DOHH2 (cell line): ENCODE measurements around the gene QRFP.

ENCODE experiments used
- H3F3A ChIP-seq: fragments of 200-600 bp; sonication (generic), shearing (Covaris generic); 2 replicates; pipeline ENCODE4 v1.6.0; 2016; ENCODE audit warnings: antibody characterized with exemption, mild to moderate bottlenecking; ENCODE audit not compliant: control insufficient read depth, insufficient read depth
- H3K27ac ChIP-seq: fragments of 200-600 bp; sonication (generic); 2 replicates; pipeline ENCODE4 v1.5.1; 2014; ENCODE audit warnings: low read depth, mild to moderate bottlenecking, low read length, moderate library complexity
- H3K27me3 ChIP-seq: fragments of 200-600 bp; sonication (generic); 2 replicates; pipeline ENCODE4 v1.6.1; 2014; ENCODE audit warnings: mild to moderate bottlenecking, low read length, mixed read lengths; ENCODE audit not compliant: control insufficient read depth
- H3K36me3 ChIP-seq: fragments of 200-600 bp; sonication (generic); 2 replicates; pipeline ENCODE4 v1.6.1; 2014; ENCODE audit warnings: mild to moderate bottlenecking, low read length, moderate library complexity, mixed read lengths; ENCODE audit not compliant: control insufficient read depth
- H3K4me1 ChIP-seq: fragments of 200-600 bp; sonication (generic); 2 replicates; pipeline ENCODE4 v1.6.1; 2014; ENCODE audit warnings: mild to moderate bottlenecking, low read length, mixed read lengths; ENCODE audit not compliant: control insufficient read depth
- H3K4me2 ChIP-seq: fragments of 200-600 bp; sonication (generic); 2 replicates; pipeline ENCODE4 v1.6.0; 2014; ENCODE audit warnings: mild to moderate bottlenecking, low read length, moderate library complexity
- H3K4me3 ChIP-seq: fragments of 200-600 bp; sonication (generic); 2 replicates; pipeline ENCODE4 v1.5.1; 2014; ENCODE audit warnings: mild to moderate bottlenecking, low read length, mixed read lengths
- H3K79me2 ChIP-seq: fragments of 200-600 bp; sonication (generic); 2 replicates; pipeline ENCODE4 v1.6.1; 2014; ENCODE audit warnings: mild to moderate bottlenecking, low read length, mixed read lengths; ENCODE audit not compliant: control insufficient read depth
- H3K9me2 ChIP-seq: fragments of 200-600 bp; sonication (generic); replicated peaks from 2 replicates; pipeline ENCODE4 v1.6.1; 2014; ENCODE audit warnings: mild to moderate bottlenecking, low read length, mixed read lengths; ENCODE audit not compliant: control insufficient read depth
- H3K9me3 ChIP-seq: fragments of 200-600 bp; sonication (generic); 2 replicates; pipeline ENCODE4 v1.6.1; 2014; ENCODE audit warnings: antibody characterized with exemption, low read length, mixed read lengths; ENCODE audit not compliant: control insufficient read depth, insufficient read depth
- H4K20me1 ChIP-seq: fragments of 200-600 bp; sonication (generic); 2 replicates; pipeline ENCODE4 v1.6.0; 2014; ENCODE audit warnings: low read depth, mild to moderate bottlenecking, antibody characterized with exemption, low read length, moderate library complexity; ENCODE audit not compliant: control insufficient read depth, insufficient read depth
- CTCF ChIP-seq: fragments of 200-600 bp; sonication (generic); IDR thresholded peaks from one replicate; pipeline ENCODE4 v1.5.1; 2014; ENCODE audit warnings: antibody characterized with exemption, mild to moderate bottlenecking, low read depth, low read length; ENCODE audit not compliant: poor library complexity, severe bottlenecking
- EZH2phosphoT487 ChIP-seq: fragments of 200-600 bp; sonication (generic); IDR thresholded peaks from 2 replicates; pipeline ENCODE4 v1.6.1; 2017; ENCODE audit warnings: borderline replicate concordance, mild to moderate bottlenecking, antibody characterized with exemption, low read length, moderate library complexity, mixed read lengths

Gene QRFP

DNA sequence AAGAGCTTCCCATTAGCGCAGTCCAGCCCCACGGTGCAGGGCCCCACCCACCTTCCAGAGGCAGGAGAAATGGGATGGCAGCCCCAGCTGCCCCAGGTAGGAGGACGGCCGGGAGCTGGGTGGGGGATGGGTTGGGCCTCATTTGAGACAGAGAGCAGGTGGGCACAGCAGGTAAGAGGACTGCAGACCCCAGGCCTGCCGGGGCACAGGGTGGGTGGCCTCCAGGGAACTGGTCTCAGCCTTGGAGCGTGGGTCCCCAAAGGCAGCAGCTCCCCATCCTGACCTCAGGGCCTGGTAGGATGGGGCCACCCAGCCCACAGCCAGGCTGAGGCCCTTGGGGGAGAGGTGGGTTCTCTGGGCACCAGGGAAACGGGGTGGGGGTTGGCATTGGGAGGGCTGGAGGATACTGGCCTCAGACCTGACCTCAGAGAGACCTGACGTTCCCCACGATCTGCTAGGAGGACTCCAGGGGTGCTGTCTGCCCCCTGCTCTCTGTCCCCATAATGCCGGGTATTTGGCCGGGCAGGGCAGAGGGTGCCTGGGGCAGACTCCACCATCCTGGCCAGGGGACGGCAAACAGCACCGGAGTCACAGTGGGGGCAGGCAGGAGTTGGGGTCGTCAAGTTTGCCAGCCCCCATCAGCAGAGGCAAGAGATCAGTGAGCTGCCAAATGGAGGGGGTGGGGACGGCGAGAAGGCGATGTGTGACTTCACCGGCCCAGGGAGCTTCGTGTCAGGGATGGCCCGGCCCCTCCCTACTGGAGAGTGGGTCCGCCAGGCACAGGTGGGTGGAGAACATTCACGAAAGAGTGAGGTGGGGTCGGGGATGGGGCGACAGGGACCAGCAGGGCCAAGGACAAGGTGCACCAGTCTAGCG is 6.8 kb upstream of the QRFP start:
- Histone ChIP-seq H3K27me3 (no peaks in the 10 kb centered on the region), H3K4me1 (no peaks in the 10 kb centered on the region), H4K20me1 (no peaks in the 10 kb centered on the region)

DNA sequence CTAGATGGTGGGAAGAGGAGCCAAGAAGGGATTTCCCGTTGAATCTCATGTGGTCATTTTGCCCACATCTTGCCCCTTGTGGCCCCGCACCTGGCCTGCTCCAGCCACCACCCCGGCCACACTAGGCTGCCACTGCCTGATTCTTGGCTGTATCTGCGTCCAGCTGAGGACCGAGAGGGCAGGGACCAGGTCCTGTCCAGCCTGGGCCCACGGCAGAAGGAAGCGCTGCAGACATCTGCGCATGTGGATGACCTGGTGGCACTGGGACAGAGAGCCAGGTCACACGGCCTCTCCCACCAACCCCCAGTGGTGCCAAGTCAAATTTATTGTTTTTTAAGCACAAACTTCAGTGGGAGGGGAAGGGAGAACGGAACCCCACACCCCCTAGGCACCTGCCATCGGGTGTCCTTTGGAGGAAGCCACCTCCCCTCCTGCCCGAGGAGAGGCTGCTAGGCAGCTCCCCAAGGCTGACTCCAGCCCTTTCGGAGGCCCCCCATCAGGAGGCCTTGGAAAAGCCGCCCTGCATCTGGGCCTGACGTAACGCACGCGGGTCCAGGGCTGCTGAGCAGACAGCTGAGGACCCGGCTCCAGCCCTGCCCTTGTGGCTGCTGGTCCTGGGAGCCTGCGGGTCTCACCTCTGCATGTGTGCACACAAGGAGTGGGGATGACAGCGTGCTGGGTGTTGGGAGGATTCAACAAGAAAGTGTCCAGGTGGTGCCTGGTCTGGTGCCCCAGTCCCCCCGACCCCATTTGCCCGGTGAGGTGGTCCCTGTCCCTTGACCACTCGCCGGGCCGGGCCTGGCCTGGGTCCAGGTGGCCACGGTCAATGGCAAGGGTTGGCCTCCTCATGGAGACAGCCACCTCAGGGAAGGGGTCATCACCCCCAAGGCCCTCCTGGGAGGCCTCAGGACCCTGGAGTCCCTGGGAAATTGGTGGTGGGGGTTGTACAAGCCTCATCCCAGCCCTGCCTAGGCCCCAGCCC is 5.9 kb upstream of the QRFP start:
- Histone ChIP-seq H3K79me2 (no peaks in the 10 kb centered on the region), H3K4me3 (no peak overlapping the region), H3K9me3 (no peaks in the 10 kb centered on the region), H3K36me3 (no peaks in the 10 kb centered on the region), H3F3A (no peaks in the 10 kb centered on the region), H3K4me2 (no peak overlapping the region), H3K27ac (no peak overlapping the region), H3K4me1 (no peaks in the 10 kb centered on the region), H3K9me2 (no peaks in the 10 kb centered on the region), H3K27me3 (no peaks in the 10 kb centered on the region), H4K20me1 (no peaks in the 10 kb centered on the region)
- TF ChIP-seq EZH2phosphoT487 (no peak), CTCF (no peak)

More for the DNA sequence above, 6.8 kb upstream of the QRFP start:
- TF ChIP-seq CTCF (no peak), EZH2phosphoT487 (no peak)
- Histone ChIP-seq H3K27ac (no peak overlapping the region), H3K9me3 (no peaks in the 10 kb centered on the region), H3K9me2 (no peaks in the 10 kb centered on the region), H3K79me2 (no peaks in the 10 kb centered on the region), H3K36me3 (no peaks in the 10 kb centered on the region), H3K4me3 (no peak overlapping the region), H3F3A (no peaks in the 10 kb centered on the region), H3K4me2 (no peak overlapping the region)

DNA sequence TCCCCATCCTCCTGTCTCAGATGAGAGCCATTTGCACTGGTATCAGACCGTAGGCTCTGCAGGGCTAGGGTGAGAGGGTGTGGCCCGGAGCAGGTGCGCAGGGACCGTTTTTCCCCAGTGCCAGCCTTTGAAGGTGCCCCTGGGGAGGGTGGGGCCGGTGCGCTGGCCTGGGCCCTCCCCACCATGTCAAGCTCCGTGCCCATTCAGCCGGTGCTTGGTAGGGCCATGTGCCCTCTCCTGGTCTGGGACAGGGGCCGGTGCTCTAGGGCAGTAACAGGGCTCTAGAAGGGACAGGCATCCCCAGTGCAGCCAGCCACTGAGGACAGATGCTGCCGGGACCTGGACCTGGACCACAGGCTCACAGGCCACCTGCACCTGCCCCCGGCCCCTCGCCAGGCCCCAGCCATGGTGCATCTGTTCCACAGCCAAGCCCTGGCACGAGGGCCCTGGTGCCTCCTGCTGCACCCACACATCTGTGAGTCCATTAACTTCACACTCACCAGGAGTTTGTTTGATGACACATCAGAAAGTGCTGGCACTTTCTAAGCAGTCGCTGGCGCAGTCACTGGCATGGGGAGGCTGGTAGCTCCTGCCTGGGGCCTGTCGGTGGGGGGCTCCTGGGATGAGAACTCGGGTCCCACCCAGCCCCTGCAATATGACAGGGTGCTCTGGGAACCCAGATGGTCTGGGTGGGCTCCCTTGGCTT is 5.0 kb upstream of the QRFP start:
- Histone ChIP-seq H4K20me1 (no peaks in the 10 kb centered on the region), H3K9me3 (no peaks in the 10 kb centered on the region), H3K27ac (no peak overlapping the region), H3F3A (no peaks in the 10 kb centered on the region), H3K4me2 (no peak overlapping the region), H3K4me1 (no peaks in the 10 kb centered on the region), H3K36me3 (no peaks in the 10 kb centered on the region), H3K79me2 (no peaks in the 10 kb centered on the region), H3K27me3 (no peaks in the 10 kb centered on the region), H3K9me2 (no peaks in the 10 kb centered on the region), H3K4me3 (no peak overlapping the region)
- no peak for TF ChIP-seq CTCF
- TF ChIP-seq EZH2phosphoT487, result no peak
